ENCODE measurements around the gene CKS1B. TPM values are rescaled to one million over a fixed set of nuclear protein-coding genes. Genes with fewer than 3 reads are reported as not detected.
A peak's percentile ranks its signal among the peaks of the same experiment; 100 is the strongest.
"Not testable (repeated sequence)": the region's sequence is repeated elsewhere in the genome, so short reads cannot be mapped to it uniquely, and the experiment has no call there.

The CKS1B gene
- total RNA-seq, 3 donors from 2014 or later (not counting 1 experiment from before 2014, with no cell fraction given): 8.5 to 13.0 (median 12.9) TPM

- intact Hi-C loops (cut with micrococcal nuclease): loop anchor here (1.0 kb wide), 3 partner anchors 9 to 46 kb away; partner anchors contain the start of gene CKS1B
- under 1% methylated on average over 26 of the region's 26 CpGs for WGBS (ENCODE audit: insufficient coverage)
- Histone ChIP-seq H3K27me3 (ENCODE audit: control insufficient read depth, insufficient read depth, low read length) (no peaks in the 10 kb centered on the region), H3K36me3 (ENCODE audit: control insufficient read depth, insufficient read depth, low read length) (peaks cover 11% of the 10 kb centered on the region), H3K4me1 (ENCODE audit: control insufficient read depth, insufficient read depth, low read length) (peaks cover 16% of the 10 kb centered on the region), H3K9me3 (ENCODE audit: control insufficient read depth, insufficient read depth, low read length) (no peaks in the 10 kb centered on the region), H3K4me3 (ENCODE audit: low read length) (peak within 1 kb of the TSS; percentile 59), H3K27ac (ENCODE audit: low read length) (peak within 1 kb of the TSS; percentile 51)
- DNase-seq (peak; percentile 85 to 99), ATAC-seq (peak; percentile 98 to 100 (median 99))
- TF ChIP-seq CTCF (IDR thresholded peaks at IDR 0.05): no peak
- peaks cover 0 to 6% of the 10 kb centered on the region in 2 donors for H3K4me1 Mint-ChIP-seq
- H3K4me3 Mint-ChIP-seq: no peak within 1 kb of the TSS
- no peaks in the 10 kb centered on the region for H3K27me3 Mint-ChIP-seq (ENCODE audit: low read depth in 2 of 2)
- H3K36me3 Mint-ChIP-seq: no peaks in the 10 kb centered on the region
- H3K9me3 Mint-ChIP-seq: no peaks in the 10 kb centered on the region
- H3K27ac Mint-ChIP-seq: no peak within 1 kb of the TSS
Measured at GRCh38 chr1:154982897-154983648, 8.6 kb downstream of the CKS1B start, which contains the start of gene FLAD1. Gene FLAD1 (plus strand): TSS chr1:154983344. CDS start chr1:154983695, 351 bp downstream.

- H3K4me1 Mint-ChIP-seq: peaks cover 0 to 8% of the 10 kb centered on the region in 2 donors
- no peaks in the 10 kb centered on the region for H3K9me3 Mint-ChIP-seq
- Histone ChIP-seq H3K4me3 (ENCODE audit: low read length) (peak overlapping the region; percentile 59), H3K27ac (ENCODE audit: low read length) (peak overlapping the region; percentile 51), H3K4me1 (ENCODE audit: control insufficient read depth, insufficient read depth, low read length) (peaks cover 16% of the 10 kb centered on the region), H3K36me3 (ENCODE audit: control insufficient read depth, insufficient read depth, low read length) (peaks cover 20% of the 10 kb centered on the region), H3K9me3 (ENCODE audit: control insufficient read depth, insufficient read depth, low read length) (no peaks in the 10 kb centered on the region), H3K27me3 (ENCODE audit: control insufficient read depth, insufficient read depth, low read length) (no peaks in the 10 kb centered on the region)
- peak in 1 of 2 donors; percentile 32 for DNase-seq
- intact Hi-C loops (cut with micrococcal nuclease): loop anchor here (1.0 kb wide), 3 partner anchors 10 to 47 kb away; partner anchors contain the start of gene CKS1B
- no peak for ATAC-seq
- H3K36me3 Mint-ChIP-seq: no peaks in the 10 kb centered on the region
- H3K4me3 Mint-ChIP-seq: no peak overlapping the region
- no peak for TF ChIP-seq CTCF (IDR thresholded peaks at IDR 0.05)
- no peak overlapping the region for H3K27ac Mint-ChIP-seq
- 29% methylated on average over 17 of the region's 17 CpGs for WGBS (ENCODE audit: insufficient coverage)
- no peaks in the 10 kb centered on the region for H3K27me3 Mint-ChIP-seq (ENCODE audit: low read depth in 2 of 2)
Measured at GRCh38 chr1:154983776-154984466, 9.4 kb downstream of the CKS1B start.

GRCh38 chr1:154986736-154987135 lies 12.3 kb downstream of the CKS1B start:
- H3K27ac Mint-ChIP-seq; H3K9me3 ChIP-seq (ENCODE audit: control insufficient read depth, insufficient read depth, low read length); H3K4me3 Mint-ChIP-seq; intact Hi-C loops (cut with micrococcal nuclease); H3K27me3 ChIP-seq (ENCODE audit: control insufficient read depth, insufficient read depth, low read length); H3K27ac ChIP-seq (ENCODE audit: low read length); H3K4me3 ChIP-seq (ENCODE audit: low read length); DNase-seq; H3K36me3 Mint-ChIP-seq; H3K27me3 Mint-ChIP-seq (ENCODE audit: low read depth in 2 of 2); H3K9me3 Mint-ChIP-seq; ATAC-seq: not testable (repeated sequence)
- Histone ChIP-seq H3K4me1 (ENCODE audit: control insufficient read depth, insufficient read depth, low read length) (peaks cover 16% of the 10 kb centered on the region), H3K36me3 (ENCODE audit: control insufficient read depth, insufficient read depth, low read length) (peaks cover 41% of the 10 kb centered on the region)
- peaks cover 4 to 19% of the 10 kb centered on the region in 2 donors for H3K4me1 Mint-ChIP-seq
- WGBS (ENCODE audit: insufficient coverage): 94% methylated on average over 2 of the region's 4 CpGs

- 95% methylated on average over 6 of the region's 6 CpGs for WGBS (ENCODE audit: insufficient coverage)
- no peak overlapping the region for H3K27ac ChIP-seq (ENCODE audit: low read length)
- peaks cover 14% of the 10 kb centered on the region for H3K4me1 ChIP-seq (ENCODE audit: control insufficient read depth, insufficient read depth, low read length)
- Mint-ChIP-seq H3K27ac (no peak overlapping the region), H3K27me3 (ENCODE audit: low read depth in 2 of 2) (no peaks in the 10 kb centered on the region), H3K4me3 (no peak overlapping the region), H3K9me3 (no peaks in the 10 kb centered on the region), H3K36me3 (no peaks in the 10 kb centered on the region), H3K4me1 (peaks cover 4 to 21% of the 10 kb centered on the region in 2 donors)
- TF ChIP-seq CTCF (IDR thresholded peaks at IDR 0.05): no peak
- DNase-seq (no peak), ATAC-seq (no peak)
- H3K36me3 ChIP-seq (ENCODE audit: control insufficient read depth, insufficient read depth, low read length): peaks cover 41% of the 10 kb centered on the region
- no peaks in the 10 kb centered on the region for H3K9me3 ChIP-seq (ENCODE audit: control insufficient read depth, insufficient read depth, low read length)
- intact Hi-C loops (cut with micrococcal nuclease): no loop called here
- no peak overlapping the region for H3K4me3 ChIP-seq (ENCODE audit: low read length)
- no peaks in the 10 kb centered on the region for H3K27me3 ChIP-seq (ENCODE audit: control insufficient read depth, insufficient read depth, low read length)
Measured at GRCh38 chr1:154987326-154987725, 12.8 kb downstream of the CKS1B start.

Measured in natural killer cell (primary cell).